Urinary bladder (tissue), 4 donors: Measurements from ENCODE around the gene CCDC177. TPM values are rescaled to one million over a fixed set of nuclear protein-coding genes. Genes with fewer than 3 reads are reported as not detected.

Source experiments
- DNase-seq: peaks from one replicate; pipeline ENCODE4 v3.0.0-alpha.2; 2015; ENCODE audit errors: extremely low spot score
- H3K27ac ChIP-seq: one replicate; pipeline ENCODE4 v1.5.1; 2013; ENCODE audit warnings: low read depth, mild to moderate bottlenecking, moderate library complexity
- H3K36me3 ChIP-seq: one replicate; pipeline ENCODE4 v1.6.1; 2013; ENCODE audit warnings: mild to moderate bottlenecking, moderate library complexity; ENCODE audit not compliant: insufficient read depth
- H3K4me1 ChIP-seq: one replicate; pipeline ENCODE4 v1.6.1; 2013; ENCODE audit warnings: mild to moderate bottlenecking, moderate library complexity; ENCODE audit not compliant: insufficient read depth
- H3K4me3 ChIP-seq: one replicate; pipeline ENCODE4 v1.5.1; 2013; ENCODE audit warnings: low read depth, low read length
- WGBS: extraction: QIAGEN DNeasy Blood & Tissue Kit; methylation state at CpG from one replicate; pipeline ENCODE4 v1.1.7; 2013; 5-methylcytosine and 5-hydroxymethylcytosine counted together
- polyA plus RNA-seq: library from polyadenylated mRNA; stranded (reverse); fragments of 200-250 nt; gene quantifications from one replicate; pipeline ENCODE4 v1.2.3, GENCODE V29; 2013
- total RNA-seq: library from RNA; depleted of rRNA; stranded (reverse); fragments of >200 nt; gene quantifications from one replicate; pipeline ENCODE4 v1.2.3, GENCODE V29; 2014
- donor health status: healthy with polysubstance abuse.
- donor health status: healthy.

Gene CCDC177
- total and polyA plus RNA-seq, 2 donors: 0.05 TPM; not detected in 1

- Histone ChIP-seq H3K4me3 (no peak overlapping the region), H3K4me1 (no peaks in the 10 kb centered on the region), H3K27ac (no peak overlapping the region), H3K36me3 (no peaks in the 10 kb centered on the region)
- WGBS: 65% methylated on average over 5 of the region's 5 CpGs
- no peak for DNase-seq
These were observed 33.9 kb downstream of the CCDC177 start for GRCh38 chr14:69540654-69541335.

- WGBS: 62% methylated on average over 6 of the region's 6 CpGs
- Histone ChIP-seq H3K4me1 (no peaks in the 10 kb centered on the region), H3K27ac (no peak overlapping the region), H3K4me3 (no peak overlapping the region), H3K36me3 (no peaks in the 10 kb centered on the region)
- DNase-seq: no peak
These were observed 34.9 kb downstream of the CCDC177 start for GRCh38 chr14:69539631-69540410.

GRCh38 chr14:69538766-69539165 is 35.9 kb downstream of the CCDC177 start:
- H3K36me3 ChIP-seq: no peaks in the 10 kb centered on the region
- no peak overlapping the region for H3K4me3 ChIP-seq
- 94% methylated on average over 1 of the region's 1 CpG for WGBS
- H3K27ac ChIP-seq: no peak overlapping the region
- H3K4me1 ChIP-seq: no peaks in the 10 kb centered on the region
- no peak for DNase-seq

GRCh38 chr14:69537900-69538299 is 36.8 kb downstream of the CCDC177 start:
- Histone ChIP-seq H3K27ac (no peak overlapping the region), H3K36me3 (no peaks in the 10 kb centered on the region), H3K4me1 (no peaks in the 10 kb centered on the region), H3K4me3 (no peak overlapping the region)
- DNase-seq: no peak
- 84% methylated on average over 1 of the region's 1 CpG for WGBS

GRCh38 chr14:69536971-69537370 is 37.7 kb downstream of the CCDC177 start:
- no peak overlapping the region for H3K27ac ChIP-seq
- DNase-seq: no peak
- H3K4me3 ChIP-seq: no peak overlapping the region
- H3K36me3 ChIP-seq: no peaks in the 10 kb centered on the region
- no peaks in the 10 kb centered on the region for H3K4me1 ChIP-seq

GRCh38 chr14:69535230-69535848 is 39.3 kb downstream of the CCDC177 start:
- no peak overlapping the region for H3K27ac ChIP-seq
- DNase-seq: no peak

GRCh38 chr14:69532561-69533340 is 41.9 kb downstream of the CCDC177 start:
- no peaks in the 10 kb centered on the region for H3K4me1 ChIP-seq
- H3K27ac ChIP-seq: no peak overlapping the region
- no peak overlapping the region for H3K4me3 ChIP-seq
- no peaks in the 10 kb centered on the region for H3K36me3 ChIP-seq
- 55% methylated on average over 3 of the region's 3 CpGs for WGBS
- DNase-seq: no peak

More at GRCh38 chr14:69535230-69535848, 39.3 kb downstream of the CCDC177 start:
- WGBS: under 1% methylated on average over 4 of the region's 4 CpGs
- H3K36me3 ChIP-seq: no peaks in the 10 kb centered on the region
- no peak overlapping the region for H3K4me3 ChIP-seq
- H3K4me1 ChIP-seq: no peaks in the 10 kb centered on the region

GRCh38 chr14:69531135-69531534 is 43.5 kb downstream of the CCDC177 start:
- Histone ChIP-seq H3K27ac (no peak overlapping the region), H3K4me3 (no peak overlapping the region), H3K4me1 (no peaks in the 10 kb centered on the region), H3K36me3 (no peaks in the 10 kb centered on the region)
- no peak for DNase-seq
- WGBS: 84% methylated on average over 3 of the region's 3 CpGs

- WGBS: 56% methylated on average over 4 of the region's 4 CpGs
- Histone ChIP-seq H3K4me1 (no peaks in the 10 kb centered on the region), H3K27ac (no peak overlapping the region), H3K36me3 (no peaks in the 10 kb centered on the region), H3K4me3 (no peak overlapping the region)
- DNase-seq: no peak
These were observed 44.6 kb downstream of the CCDC177 start for GRCh38 chr14:69530095-69530494.

GRCh38 chr14:69529563-69529962 is 45.1 kb downstream of the CCDC177 start:
- Histone ChIP-seq H3K4me1 (no peaks in the 10 kb centered on the region), H3K36me3 (no peaks in the 10 kb centered on the region), H3K27ac (no peak overlapping the region), H3K4me3 (no peak overlapping the region)
- no peak for DNase-seq
- 83% methylated on average over 3 of the region's 3 CpGs for WGBS

GRCh38 chr14:69528930-69529329 is 45.7 kb downstream of the CCDC177 start:
- no peak for DNase-seq
- no peak overlapping the region for H3K27ac ChIP-seq
- no peaks in the 10 kb centered on the region for H3K4me1 ChIP-seq
- no peak overlapping the region for H3K4me3 ChIP-seq
- no peaks in the 10 kb centered on the region for H3K36me3 ChIP-seq
- 86% methylated on average over 5 of the region's 5 CpGs for WGBS

- H3K27ac ChIP-seq: no peak overlapping the region
- H3K4me1 ChIP-seq: no peaks in the 10 kb centered on the region
- DNase-seq: no peak
- no peak overlapping the region for H3K4me3 ChIP-seq
- H3K36me3 ChIP-seq: no peaks in the 10 kb centered on the region
- WGBS: 90% methylated on average over 9 of the region's 9 CpGs
These were observed 46.5 kb downstream of the CCDC177 start for GRCh38 chr14:69528143-69528542.

- DNase-seq: no peak
- Histone ChIP-seq H3K4me3 (no peak overlapping the region), H3K27ac (no peak overlapping the region), H3K4me1 (no peaks in the 10 kb centered on the region), H3K36me3 (no peaks in the 10 kb centered on the region)
- 91% methylated on average over 14 of the region's 14 CpGs for WGBS
These were observed 47.0 kb downstream of the CCDC177 start for GRCh38 chr14:69527635-69528034.
